IMR-90 (cell line): ENCODE results near the gene ANO4. TPM values are rescaled to one million over a fixed set of nuclear protein-coding genes. Genes with fewer than 3 reads are reported as not detected.

Experiments used
- ATAC-seq: fragments of 200-7000 bp; cut with Tn5 transposase; 2 replicates; pipeline ENCODE4 v1.9.1; 2020; ENCODE audit warnings: low read depth, mild to moderate bottlenecking, moderate library complexity
- BruUV-seq: library from RNA; stranded (reverse); fragments of 400-500 nt; replicated peaks from 2 replicates; lab custom pipeline; 2021; lab: Mats Ljungman, UMichigan
- CTCF ChIA-PET: fragments of 300-600 bp; formaldehyde crosslinking; extraction: SDS; loops from one replicate; lab custom pipeline; 2021; ENCODE audit warnings: antibody characterized with exemption; lab: Yijun Ruan, JAX
- POLR2A ChIA-PET: fragments of 300-600 bp; sonication (Branson Sonifier 250); formaldehyde crosslinking; loops from one replicate; lab custom pipeline; 2022; ENCODE audit warnings: antibody characterized with exemption; ENCODE audit not compliant: unreplicated experiment; lab: Charles Lee
- DNase-seq: peaks from one replicate; pipeline ENCODE4 v3.0.0; 2013
- H2AFZ ChIP-seq: replicated peaks from 2 replicates; pipeline ENCODE3; 2013; ENCODE audit warnings: low read length, mild to moderate bottlenecking; ENCODE audit not compliant: poor library complexity
- H2AK5ac ChIP-seq: 2 replicates; pipeline ENCODE4 v1.6.1; 2013; ENCODE audit warnings: low read depth, low read length, inconsistent platforms
- H2AK9ac ChIP-seq: replicated peaks from 2 replicates; pipeline ENCODE3; 2013; ENCODE audit warnings: mild to moderate bottlenecking, low read depth, low read length, moderate library complexity; ENCODE audit not compliant: poor library complexity
- H2BK120ac ChIP-seq: 2 replicates; pipeline ENCODE4 v1.6.1; 2013; ENCODE audit warnings: low read depth, low read length, inconsistent platforms
- H2BK15ac ChIP-seq: 3 replicates; pipeline ENCODE4 v1.6.1; 2013; ENCODE audit warnings: low read depth, low read length, inconsistent platforms
- H2BK20ac ChIP-seq: 2 replicates; pipeline ENCODE4 v1.6.1; 2013; ENCODE audit warnings: low read depth, mild to moderate bottlenecking, inconsistent platforms, low read length, moderate library complexity
- H2BK5ac ChIP-seq: 2 replicates; pipeline ENCODE4 v1.6.1; 2013; ENCODE audit warnings: mild to moderate bottlenecking, low read depth, low read length, inconsistent platforms; ENCODE audit not compliant: poor library complexity, severe bottlenecking
- H3K14ac ChIP-seq: replicated peaks from 2 replicates; pipeline ENCODE4 v1.6.1; 2013; ENCODE audit warnings: low read depth, low read length, inconsistent platforms
- H3K18ac ChIP-seq: 2 replicates; pipeline ENCODE4 v1.6.1; 2013; ENCODE audit warnings: low read depth, low read length, control low read depth
- H3K23ac ChIP-seq: 2 replicates; pipeline ENCODE4 v1.6.1; 2013; ENCODE audit warnings: low read depth, low read length, inconsistent platforms
- H3K27ac ChIP-seq: 2 replicates; pipeline ENCODE4 v1.5.1; 2013; ENCODE audit warnings: mild to moderate bottlenecking, control low read depth, low read length; ENCODE audit not compliant: insufficient read depth
- H3K27me3 ChIP-seq: 2 replicates; pipeline ENCODE4 v1.6.1; 2013; ENCODE audit warnings: low read length; ENCODE audit not compliant: control insufficient read depth, insufficient read depth
- H3K36me3 ChIP-seq: 2 replicates; pipeline ENCODE4 v1.6.1; 2013; ENCODE audit warnings: low read length, mixed read lengths; ENCODE audit not compliant: control insufficient read depth, insufficient read depth
- H3K4ac ChIP-seq: 2 replicates; pipeline ENCODE4 v1.6.1; 2013; ENCODE audit warnings: low read depth, low read length, inconsistent platforms
- H3K4me1 ChIP-seq: 2 replicates; pipeline ENCODE4 v1.6.1; 2013; ENCODE audit warnings: low read length, mixed read lengths; ENCODE audit not compliant: control insufficient read depth, insufficient read depth
- H3K4me2 ChIP-seq: 2 replicates; pipeline ENCODE4 v1.6.1; 2013; ENCODE audit warnings: low read depth, mild to moderate bottlenecking, control low read depth, low read length, moderate library complexity
- H3K4me3 ChIP-seq: 2 replicates; pipeline ENCODE4 v1.5.1; 2013; ENCODE audit warnings: low read depth, mild to moderate bottlenecking, control low read depth, low read length, moderate library complexity; ENCODE audit not compliant: insufficient read depth
- H3K56ac ChIP-seq: 2 replicates; pipeline ENCODE4 v1.6.1; 2013; ENCODE audit warnings: low read length, inconsistent platforms; ENCODE audit not compliant: insufficient read depth; ENCODE audit errors: extremely low read depth
- H3K79me1 ChIP-seq, 2 experiments: 2 replicates each; pipeline ENCODE4 v1.6.1; 2013; ENCODE audit warnings: low read length in 2 of 2, inconsistent platforms in 1 of 2, low read depth in 1 of 2
- H3K9ac ChIP-seq: 2 replicates; pipeline ENCODE4 v1.6.1; 2013; ENCODE audit warnings: low read depth, low read length, control low read depth
- H3K9me1 ChIP-seq: 2 replicates; pipeline ENCODE4 v1.6.1; 2013; ENCODE audit warnings: low read length, inconsistent platforms; ENCODE audit not compliant: insufficient read depth
- H3K9me3 ChIP-seq: 2 replicates; pipeline ENCODE4 v1.6.1; 2013; ENCODE audit warnings: low read length; ENCODE audit not compliant: control insufficient read depth, insufficient read depth
- H4K20me1 ChIP-seq: 2 replicates; pipeline ENCODE4 v1.6.1; 2013; ENCODE audit warnings: low read length, inconsistent platforms; ENCODE audit not compliant: insufficient read depth
- H4K5ac ChIP-seq: 2 replicates; pipeline ENCODE4 v1.6.1; 2013; ENCODE audit warnings: mild to moderate bottlenecking, low read depth, low read length, control low read depth
- H4K8ac ChIP-seq, 2 experiments: 2 replicates each; pipeline ENCODE4 v1.6.1; 2013; ENCODE audit warnings: low read depth in 2 of 2, low read length in 2 of 2, control low read depth in 1 of 2, inconsistent platforms in 1 of 2
- H4K91ac ChIP-seq: 2 replicates; pipeline ENCODE4 v1.6.1; 2013; ENCODE audit warnings: low read depth, low read length, inconsistent platforms; ENCODE audit not compliant: insufficient read depth
- BHLHE40 ChIP-seq: fragments of 150-350 bp; IDR thresholded peaks from 2 replicates; pipeline ENCODE4 v1.6.1; 2016; ENCODE audit warnings: mild to moderate bottlenecking, low read depth, low read length
- CEBPB ChIP-seq: IDR thresholded peaks from 2 replicates; pipeline ENCODE4 v1.6.1; 2012; ENCODE audit warnings: low read depth, low read length, improper control_type of control experiment
- CHD1 ChIP-seq: IDR thresholded peaks from 2 replicates; pipeline ENCODE4 v1.6.1; 2012; ENCODE audit warnings: low read depth, low read length, improper control_type of control experiment
- CTCF ChIP-seq: conservative IDR thresholded peaks from 2 replicates; pipeline ENCODE4 v1.5.1; 2012; ENCODE audit warnings: mild to moderate bottlenecking, low read depth, low read length, improper control_type of control experiment
- ELK1 ChIP-seq: fragments of 150-350 bp; IDR thresholded peaks from 2 replicates; pipeline ENCODE4 v1.6.1; 2016; ENCODE audit warnings: low read depth, mild to moderate bottlenecking, low read length, moderate library complexity, borderline replicate concordance
- FOS ChIP-seq: fragments of 150-350 bp; IDR thresholded peaks from 2 replicates; pipeline ENCODE4 v1.6.1; 2016; ENCODE audit warnings: low read depth, low read length
- MAZ ChIP-seq: IDR thresholded peaks from 2 replicates; pipeline ENCODE4 v1.6.1; 2012; ENCODE audit warnings: low read depth, mild to moderate bottlenecking, low read length, improper control_type of control experiment, moderate library complexity, borderline replicate concordance
- MXI1 ChIP-seq: IDR thresholded peaks from 2 replicates; pipeline ENCODE4 v1.6.1; 2012; ENCODE audit warnings: low read depth, mild to moderate bottlenecking, low read length, moderate library complexity, borderline replicate concordance
- NFE2L2 ChIP-seq: fragments of 150-350 bp; IDR thresholded peaks from 2 replicates; pipeline ENCODE4 v1.6.1; 2016; ENCODE audit warnings: low read depth, mild to moderate bottlenecking, low read length
- POLR2A ChIP-seq: IDR thresholded peaks from 2 replicates; pipeline ENCODE4 v1.6.1; 2012; ENCODE audit warnings: mild to moderate bottlenecking, low read depth, low read length
- RAD21 ChIP-seq: IDR thresholded peaks from 2 replicates; pipeline ENCODE4 v1.6.1; 2012; ENCODE audit warnings: low read length, improper control_type of control experiment
- RCOR1 ChIP-seq: IDR thresholded peaks from 2 replicates; pipeline ENCODE4 v1.6.1; 2012; ENCODE audit warnings: mild to moderate bottlenecking, low read length, improper control_type of control experiment; ENCODE audit not compliant: insufficient replicate concordance
- RFX5 ChIP-seq: IDR thresholded peaks from 2 replicates; pipeline ENCODE4 v1.8.0; 2012; ENCODE audit warnings: low read depth, mild to moderate bottlenecking, low read length, moderate library complexity
- SMC3 ChIP-seq: fragments of 150-350 bp; IDR thresholded peaks from 2 replicates; pipeline ENCODE4 v1.6.1; 2016; ENCODE audit warnings: low read depth, mild to moderate bottlenecking, antibody characterized with exemption, low read length, moderate library complexity
- USF2 ChIP-seq: fragments of 150-350 bp; IDR thresholded peaks from 2 replicates; pipeline ENCODE4 v1.6.1; 2017; ENCODE audit warnings: mild to moderate bottlenecking, antibody characterized with exemption, low read length, low read depth
- WGBS, 2 experiments: methylation state at CpG; one replicate each; pipeline versions ENCODE4 v1.1.5 to v1.1.7; 2013; ENCODE audit warnings: missing lambda C conversion rate in 2 of 2; ENCODE audit not compliant: insufficient read length in 1 of 2; ENCODE audit errors: extremely low coverage in 2 of 2; 5-methylcytosine and 5-hydroxymethylcytosine counted together
- dilution Hi-C: fragments of 300-500 bp; cut with HindIII; formaldehyde crosslinking; loops from one replicate; pipeline ENCODE4 v1.14.3; 2018; ENCODE audit warnings: low sequenced_read_pairs; ENCODE audit not compliant: unreplicated experiment
- in situ Hi-C: fragments of 300-500 bp; cut with MboI; formaldehyde crosslinking; loops from 3 replicates; pipeline ENCODE4 v1.14.3; 2019; ENCODE audit warnings: low sequenced_read_pairs, inconsistent platforms, mixed read lengths
- intact Hi-C: fragments of 100-400 bp; cut with micrococcal nuclease; formaldehyde crosslinking; loops from 2 replicates; pipeline ENCODE4 v1.10.0; 2022
- polyA plus RNA-seq, 3 experiments: library from polyadenylated mRNA; depleted of rRNA; stranded (reverse); fragments of >200 nt; gene quantifications; 2 replicates each; pipeline ENCODE4 v1.2.3, GENCODE V29; 2012; ENCODE audit warnings: low replicate concordance in 1 of 3
- total RNA-seq: library from RNA; depleted of rRNA; stranded (reverse); fragments of >200 nt; gene quantifications from 2 replicates; pipeline ENCODE4 v1.2.3, GENCODE V29; 2012

ANO4 gene
- total and polyA plus RNA-seq, 2 of the 4 experiments (the other 2 are of a cell fraction): 4.7 to 10.2 TPM

- CTCF ChIA-PET: no interaction called here
- no CpG with 5 or more reads among the region's 8 CpGs for WGBS, 2 experiments
- dilution Hi-C loops: no loop called here
Observed at GRCh38 chr12:101042211-101042610, 247.6 kb downstream of the ANO4 start.

More at GRCh38 chr12:101042211-101042610, 247.6 kb downstream of the ANO4 start:
- H2BK15ac ChIP-seq: no peak overlapping the region
- DNase-seq: no peak
- no peak overlapping the region for H4K5ac ChIP-seq
- intact Hi-C loops: no loop called here
- H3K9me3 ChIP-seq: no peaks in the 10 kb centered on the region
- no peak overlapping the region for H3K56ac ChIP-seq
- H3K4me2 ChIP-seq: no peak overlapping the region
- no peaks in the 10 kb centered on the region for H4K20me1 ChIP-seq
- H3K23ac ChIP-seq: no peak overlapping the region
- no peak overlapping the region for H3K14ac ChIP-seq
- H3K18ac ChIP-seq: no peak overlapping the region
- no peak overlapping the region for H2BK5ac ChIP-seq
- no peak overlapping the region for H2AK5ac ChIP-seq
- no peak overlapping the region for H4K8ac ChIP-seq
- H2AFZ ChIP-seq: no peak overlapping the region
- in situ Hi-C loops: no loop called here
- no peak overlapping the region for H3K4ac ChIP-seq
- BruUV-seq: no TSS peak
- no peak for ATAC-seq
- H2BK120ac ChIP-seq: no peak overlapping the region
- H3K36me3 ChIP-seq: peaks cover 6% of the 10 kb centered on the region
- no peak overlapping the region for H3K27ac ChIP-seq
- H2AK9ac ChIP-seq: no peak overlapping the region
- POLR2A ChIA-PET: no interaction called here
- no peak overlapping the region for H2BK20ac ChIP-seq
- no peaks in the 10 kb centered on the region for H3K27me3 ChIP-seq
- no peaks in the 10 kb centered on the region; the same call in 1 of the 2 replicates for H3K4me1 ChIP-seq
- no peak for TF ChIP-seq FOS
- TF ChIP-seq POLR2A: no peak
- TF ChIP-seq MAZ: no peak
- no peak for TF ChIP-seq SMC3
- no peak for TF ChIP-seq CTCF
- TF ChIP-seq CHD1: no peak
- no peak for TF ChIP-seq BHLHE40
- TF ChIP-seq CEBPB: no peak
- TF ChIP-seq RAD21: no peak
- no peak for TF ChIP-seq NFE2L2
- TF ChIP-seq RFX5: no peak
- no peak for TF ChIP-seq ELK1
- no peak for TF ChIP-seq MXI1
- no peak for TF ChIP-seq RCOR1
- TF ChIP-seq USF2: no peak
- H3K79me1 ChIP-seq: no peaks in the 10 kb centered on the region
- H3K9me1 ChIP-seq: peaks cover 4% of the 10 kb centered on the region; the same call in 1 of the 2 replicates
- no peak overlapping the region for H4K91ac ChIP-seq
- H3K9ac ChIP-seq: no peak overlapping the region
- no peak overlapping the region for H3K4me3 ChIP-seq
